Tibial artery (tissue), 4 donors: ENCODE results near the gene ARHGAP15.

Experiments used
- DNase-seq, 2 donors: peaks; one replicate each; pipeline ENCODE4 v3.0.0-alpha.2; 2019
- H3K27ac ChIP-seq, 2 donors: fragments of 200-600 bp; sonication (generic) in 1 of 2; 1 replicate in 1 of 2; 2 replicates in 1 of 2; pipeline ENCODE4 v1.5.1; 2018 to 2019; ENCODE audit warnings: mild to moderate bottlenecking in 1 of 2
- H3K27me3 ChIP-seq, 2 donors: fragments of 200-600 bp; sonication (generic) in 1 of 2; one replicate each; pipeline versions ENCODE4 v1.5.1 to v1.6.0; 2016 to 2019
- H3K36me3 ChIP-seq, 3 donors: fragments of 200-600 bp; sonication (generic) in 2 of 3; one replicate each; pipeline ENCODE4 v1.5.1; 2016 to 2019; ENCODE audit warnings: mild to moderate bottlenecking in 2 of 3
- H3K4me1 ChIP-seq, 4 donors: fragments of 200-600 bp; sonication (generic) in 2 of 4; 1 replicate in 3 of 4; 2 replicates in 1 of 4; pipeline ENCODE4 v1.5.1; 2016 to 2019
- H3K4me3 ChIP-seq, 2 donors: fragments of 200-600 bp; sonication (generic) in 1 of 2; 1 replicate in 1 of 2; 2 replicates in 1 of 2; pipeline ENCODE4 v1.5.1; 2018 to 2019; ENCODE audit warnings: mild to moderate bottlenecking in 2 of 2
- H3K9me3 ChIP-seq, 3 donors: fragments of 200-600 bp; sonication (generic) in 1 of 3; one replicate each; pipeline ENCODE4 v1.5.1; 2016 to 2019
- CTCF ChIP-seq, 2 experiments: fragments of 200-600 bp in 1 of 2; fragments of 450-650 bp in 1 of 2; IDR thresholded peaks; one replicate each; pipeline ENCODE4 v1.5.1; 2017 to 2019; ENCODE audit warnings: antibody characterized with exemption in 2 of 2, mild to moderate bottlenecking in 1 of 2, moderate library complexity in 1 of 2
- intact Hi-C: fragments of 100-400 bp; cut with DNase I; formaldehyde crosslinking; loops from one replicate; pipeline ENCODE4 v1.15.0; 2023; ENCODE audit warnings: low total_unique reads

Gene ARHGAP15

GRCh38 chr2:143604566-143604959 is 475.3 kb downstream of the ARHGAP15 start:
- intact Hi-C loops = no loop called here
- H3K4me3 ChIP-seq = no peak overlapping the region
- H3K36me3 ChIP-seq = no peaks in the 10 kb centered on the region
- H3K27me3 ChIP-seq = no peaks in the 10 kb centered on the region
- H3K4me1 ChIP-seq = peaks cover 0 to 26% (median 6%) of the 10 kb centered on the region in 4 donors
- H3K9me3 ChIP-seq = no peaks in the 10 kb centered on the region
- no peak for TF ChIP-seq CTCF (IDR thresholded peaks at IDR 0.05)
- DNase-seq = no peak
- no peak overlapping the region for H3K27ac ChIP-seq

GRCh38 chr2:143607231-143608062 is 478.2 kb downstream of the ARHGAP15 start:
- DNase-seq = no peak
- intact Hi-C loops = no loop called here
- peaks cover 0 to 20% (median 6%) of the 10 kb centered on the region in 4 donors for H3K4me1 ChIP-seq
- no peak for TF ChIP-seq CTCF (IDR thresholded peaks at IDR 0.05)
- H3K4me3 ChIP-seq = no peak overlapping the region
- no peak overlapping the region for H3K27ac ChIP-seq
- no peaks in the 10 kb centered on the region for H3K27me3 ChIP-seq
- H3K9me3 ChIP-seq = no peaks in the 10 kb centered on the region
- H3K36me3 ChIP-seq = no peaks in the 10 kb centered on the region

GRCh38 chr2:143608063-143608423 is 478.8 kb downstream of the ARHGAP15 start:
- H3K27ac ChIP-seq = no peak overlapping the region
- intact Hi-C loops = no loop called here

GRCh38 chr2:143608758-143609157 is 479.5 kb downstream of the ARHGAP15 start:
- Histone ChIP-seq H3K27me3 (no peaks in the 10 kb centered on the region), H3K27ac (no peak overlapping the region), H3K4me3 (no peak overlapping the region), H3K4me1 (peaks cover 0 to 16% (median 6%) of the 10 kb centered on the region in 4 donors), H3K36me3 (no peaks in the 10 kb centered on the region), H3K9me3 (no peaks in the 10 kb centered on the region)
- TF ChIP-seq CTCF (IDR thresholded peaks at IDR 0.05) = no peak
- no peak for DNase-seq
- intact Hi-C loops = no loop called here

More at GRCh38 chr2:143608063-143608423, 478.8 kb downstream of the ARHGAP15 start:
- no peak for TF ChIP-seq CTCF (IDR thresholded peaks at IDR 0.05)
- Histone ChIP-seq H3K4me1 (peaks cover 0 to 20% (median 6%) of the 10 kb centered on the region in 4 donors), H3K9me3 (no peaks in the 10 kb centered on the region), H3K27me3 (no peaks in the 10 kb centered on the region), H3K4me3 (no peak overlapping the region), H3K36me3 (no peaks in the 10 kb centered on the region)
- DNase-seq = no peak

GRCh38 chr2:143611336-143611735 is 482.1 kb downstream of the ARHGAP15 start:
- no peak for DNase-seq
- peaks cover 0 to 11% (median 6%) of the 10 kb centered on the region in 4 donors for H3K4me1 ChIP-seq
- TF ChIP-seq CTCF (IDR thresholded peaks at IDR 0.05) = no peak
- intact Hi-C loops = no loop called here
- H3K27me3 ChIP-seq = no peaks in the 10 kb centered on the region
- H3K9me3 ChIP-seq = no peaks in the 10 kb centered on the region
- H3K4me3 ChIP-seq = no peak overlapping the region
- H3K36me3 ChIP-seq = no peaks in the 10 kb centered on the region
- H3K27ac ChIP-seq = no peak overlapping the region
